HEK293 (cell line): ENCODE results near the gene ERICH4.

Source experiments
- SETDB1 ChIP-seq: IDR thresholded peaks from one replicate; pipeline ENCODE4 v1.6.1; 2017; ENCODE audit warnings: mild to moderate bottlenecking, low read length, moderate library complexity, mixed read lengths; ENCODE audit not compliant: insufficient read length
- ZBTB7A ChIP-seq: fragments of 450-650 bp; formaldehyde crosslinking; IDR thresholded peaks from 2 replicates; pipeline ENCODE4 v1.5.1; 2016; ENCODE audit warnings: low read depth, missing biosample characterization, missing genetic modification characterization
- ZNF302 ChIP-seq: fragments of 450-650 bp; formaldehyde crosslinking; IDR thresholded peaks from 2 replicates; pipeline ENCODE4 v1.5.1; 2016; ENCODE audit warnings: missing biosample characterization, missing genetic modification characterization, low read depth
- ZNF561 ChIP-seq: fragments of 450-650 bp; IDR thresholded peaks from 2 replicates; pipeline ENCODE4 v1.5.1; 2018; ENCODE audit warnings: missing biosample characterization, missing genetic modification characterization, borderline replicate concordance
- TF ChIP-seq, protein P1 (sequence below): sonication (generic); formaldehyde crosslinking; IDR thresholded peaks from 2 replicates; pipeline ENCODE4 v1.8.1; 2022; ENCODE audit warnings: mild to moderate bottlenecking, moderate library complexity, missing genetic modification reagents

DNA sequence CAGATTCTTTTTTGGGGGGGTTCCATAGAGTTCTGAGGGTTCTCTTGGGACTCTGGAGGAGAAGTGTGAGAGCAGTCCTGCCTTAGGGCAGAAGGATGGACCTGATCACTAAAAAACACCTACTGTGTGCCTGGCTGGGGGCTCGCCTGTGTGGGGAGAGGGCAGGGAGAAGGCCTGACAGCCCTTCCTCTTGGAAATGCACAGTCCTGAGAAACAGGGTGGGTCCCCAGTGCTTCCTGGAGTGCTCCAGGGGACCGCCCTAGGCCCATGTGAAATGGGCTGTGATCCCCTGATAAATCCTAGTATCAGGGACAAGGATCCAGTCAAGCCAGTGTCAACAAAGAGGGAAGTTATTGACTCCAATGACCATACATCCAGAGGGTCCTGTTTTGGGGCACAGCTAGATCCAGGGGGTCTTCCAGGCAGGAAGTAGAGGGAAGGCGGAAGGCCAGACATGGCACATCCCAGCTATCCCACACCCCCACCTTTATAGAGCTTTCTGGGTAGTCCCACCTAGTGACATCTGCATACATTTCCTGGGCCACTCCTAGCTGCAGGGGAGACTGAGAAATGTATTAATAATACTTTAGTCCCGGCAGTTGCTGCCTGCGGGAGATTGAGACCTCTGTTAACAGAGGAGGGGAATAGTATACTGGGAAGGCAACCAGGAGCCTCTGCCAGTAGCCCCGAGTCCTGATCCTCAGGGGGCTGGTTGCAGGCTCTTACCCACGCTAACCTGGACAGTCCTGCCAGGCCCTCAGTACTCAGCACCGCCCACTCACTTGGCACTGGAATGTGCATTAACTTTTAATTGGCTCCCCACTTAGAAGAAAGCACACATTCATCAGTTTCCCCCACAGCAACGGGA, 31.6 kb upstream of the ERICH4 start:
- TF ChIP-seq ZNF302 (tag by site-specific recombination) = no peak
- TF ChIP-seq, protein P1, sequence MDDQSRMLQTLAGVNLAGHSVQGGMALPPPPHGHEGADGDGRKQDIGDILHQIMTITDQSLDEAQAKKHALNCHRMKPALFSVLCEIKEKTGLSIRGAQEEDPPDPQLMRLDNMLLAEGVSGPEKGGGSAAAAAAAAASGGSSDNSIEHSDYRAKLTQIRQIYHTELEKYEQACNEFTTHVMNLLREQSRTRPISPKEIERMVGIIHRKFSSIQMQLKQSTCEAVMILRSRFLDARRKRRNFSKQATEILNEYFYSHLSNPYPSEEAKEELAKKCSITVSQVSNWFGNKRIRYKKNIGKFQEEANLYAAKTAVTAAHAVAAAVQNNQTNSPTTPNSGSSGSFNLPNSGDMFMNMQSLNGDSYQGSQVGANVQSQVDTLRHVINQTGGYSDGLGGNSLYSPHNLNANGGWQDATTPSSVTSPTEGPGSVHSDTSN (CRISPR knock-in tag) = no peak
- no peak for TF ChIP-seq ZNF561
- no peak for TF ChIP-seq SETDB1
- TF ChIP-seq ZBTB7A (tag by site-specific recombination) = no peak
